Measurements from ENCODE around the gene BAIAP2L1. TPM values are rescaled to one million over a fixed set of nuclear protein-coding genes. Genes with fewer than 3 reads are reported as not detected.

BAIAP2L1 gene
- total and polyA plus RNA-seq, 9 of the 15 experiments (the other 6 are each of a cell fraction or from before 2014, with no cell fraction given) = 4.2 to 29.8 (median 15.5) TPM

DNA sequence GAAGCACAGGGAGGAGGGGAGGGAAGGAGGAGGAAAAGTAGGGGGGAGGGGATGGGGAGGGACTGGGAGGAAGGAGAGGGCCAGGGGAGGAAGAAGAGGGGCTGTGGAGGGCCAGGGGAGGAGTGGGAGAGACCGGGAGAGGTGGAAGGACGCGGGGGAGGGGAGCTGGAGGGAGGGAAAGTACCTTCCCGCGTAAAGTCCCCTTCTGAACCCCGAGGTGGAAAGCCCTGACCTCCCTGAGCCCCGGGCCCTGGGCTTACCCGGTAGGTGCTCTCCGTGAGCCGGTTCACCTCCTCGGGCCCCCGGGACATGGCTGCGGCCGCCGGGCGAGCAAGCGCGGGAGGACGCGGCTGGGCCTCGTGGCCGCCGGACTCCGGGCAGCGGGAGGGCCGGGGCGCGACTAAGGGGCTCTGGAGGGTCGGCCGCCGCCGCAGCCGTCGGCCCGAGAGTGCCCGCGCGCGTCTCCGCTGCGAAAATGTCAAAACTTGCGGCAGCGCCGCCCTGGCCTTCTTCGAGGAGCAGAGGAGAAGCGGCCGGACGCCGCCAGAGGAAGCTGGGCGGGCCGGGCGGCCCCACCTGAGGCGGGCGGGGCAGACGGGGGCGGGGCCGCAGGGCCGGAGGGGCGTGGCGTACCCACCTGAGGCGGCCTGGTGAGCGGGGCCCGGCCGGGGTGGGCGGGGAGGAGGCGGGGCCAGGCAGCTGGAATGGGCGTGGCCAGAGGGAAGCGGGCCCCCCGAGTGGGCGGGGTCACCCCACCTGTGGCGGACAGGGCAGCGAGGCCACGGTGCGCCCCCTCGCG, at the start of gene BAIAP2L1 (continued):
- TF ChIP-seq SRSF7 (optimal IDR thresholded peaks at IDR 0.05; ENCODE audit: low read depth, low read length) (no peak), RBM14 (IDR thresholded peaks at IDR 0.05; ENCODE audit: borderline replicate concordance, insufficient read depth, low read depth, low read length) (no peak), PHF8 (IDR thresholded peaks at IDR 0.05; ENCODE audit: borderline replicate concordance, low read length) (peak; percentile 58; the same call in 1 of the 2 replicates), HMG20A (CRISPR knock-in tag; conservative IDR thresholded peaks at IDR 0.05) (no peak), ILK (tag; IDR thresholded peaks at IDR 0.05; ENCODE audit: borderline replicate concordance, low read depth) (no peak), L3MBTL2 (IDR thresholded peaks at IDR 0.05) (peak; percentile 95), IFI16 (CRISPR knock-in tag; IDR thresholded peaks at IDR 0.05) (no peak), FOXJ3 (CRISPR knock-in tag; IDR thresholded peaks at IDR 0.05) (no peak)
- TF ChIP-seq, protein P1, sequence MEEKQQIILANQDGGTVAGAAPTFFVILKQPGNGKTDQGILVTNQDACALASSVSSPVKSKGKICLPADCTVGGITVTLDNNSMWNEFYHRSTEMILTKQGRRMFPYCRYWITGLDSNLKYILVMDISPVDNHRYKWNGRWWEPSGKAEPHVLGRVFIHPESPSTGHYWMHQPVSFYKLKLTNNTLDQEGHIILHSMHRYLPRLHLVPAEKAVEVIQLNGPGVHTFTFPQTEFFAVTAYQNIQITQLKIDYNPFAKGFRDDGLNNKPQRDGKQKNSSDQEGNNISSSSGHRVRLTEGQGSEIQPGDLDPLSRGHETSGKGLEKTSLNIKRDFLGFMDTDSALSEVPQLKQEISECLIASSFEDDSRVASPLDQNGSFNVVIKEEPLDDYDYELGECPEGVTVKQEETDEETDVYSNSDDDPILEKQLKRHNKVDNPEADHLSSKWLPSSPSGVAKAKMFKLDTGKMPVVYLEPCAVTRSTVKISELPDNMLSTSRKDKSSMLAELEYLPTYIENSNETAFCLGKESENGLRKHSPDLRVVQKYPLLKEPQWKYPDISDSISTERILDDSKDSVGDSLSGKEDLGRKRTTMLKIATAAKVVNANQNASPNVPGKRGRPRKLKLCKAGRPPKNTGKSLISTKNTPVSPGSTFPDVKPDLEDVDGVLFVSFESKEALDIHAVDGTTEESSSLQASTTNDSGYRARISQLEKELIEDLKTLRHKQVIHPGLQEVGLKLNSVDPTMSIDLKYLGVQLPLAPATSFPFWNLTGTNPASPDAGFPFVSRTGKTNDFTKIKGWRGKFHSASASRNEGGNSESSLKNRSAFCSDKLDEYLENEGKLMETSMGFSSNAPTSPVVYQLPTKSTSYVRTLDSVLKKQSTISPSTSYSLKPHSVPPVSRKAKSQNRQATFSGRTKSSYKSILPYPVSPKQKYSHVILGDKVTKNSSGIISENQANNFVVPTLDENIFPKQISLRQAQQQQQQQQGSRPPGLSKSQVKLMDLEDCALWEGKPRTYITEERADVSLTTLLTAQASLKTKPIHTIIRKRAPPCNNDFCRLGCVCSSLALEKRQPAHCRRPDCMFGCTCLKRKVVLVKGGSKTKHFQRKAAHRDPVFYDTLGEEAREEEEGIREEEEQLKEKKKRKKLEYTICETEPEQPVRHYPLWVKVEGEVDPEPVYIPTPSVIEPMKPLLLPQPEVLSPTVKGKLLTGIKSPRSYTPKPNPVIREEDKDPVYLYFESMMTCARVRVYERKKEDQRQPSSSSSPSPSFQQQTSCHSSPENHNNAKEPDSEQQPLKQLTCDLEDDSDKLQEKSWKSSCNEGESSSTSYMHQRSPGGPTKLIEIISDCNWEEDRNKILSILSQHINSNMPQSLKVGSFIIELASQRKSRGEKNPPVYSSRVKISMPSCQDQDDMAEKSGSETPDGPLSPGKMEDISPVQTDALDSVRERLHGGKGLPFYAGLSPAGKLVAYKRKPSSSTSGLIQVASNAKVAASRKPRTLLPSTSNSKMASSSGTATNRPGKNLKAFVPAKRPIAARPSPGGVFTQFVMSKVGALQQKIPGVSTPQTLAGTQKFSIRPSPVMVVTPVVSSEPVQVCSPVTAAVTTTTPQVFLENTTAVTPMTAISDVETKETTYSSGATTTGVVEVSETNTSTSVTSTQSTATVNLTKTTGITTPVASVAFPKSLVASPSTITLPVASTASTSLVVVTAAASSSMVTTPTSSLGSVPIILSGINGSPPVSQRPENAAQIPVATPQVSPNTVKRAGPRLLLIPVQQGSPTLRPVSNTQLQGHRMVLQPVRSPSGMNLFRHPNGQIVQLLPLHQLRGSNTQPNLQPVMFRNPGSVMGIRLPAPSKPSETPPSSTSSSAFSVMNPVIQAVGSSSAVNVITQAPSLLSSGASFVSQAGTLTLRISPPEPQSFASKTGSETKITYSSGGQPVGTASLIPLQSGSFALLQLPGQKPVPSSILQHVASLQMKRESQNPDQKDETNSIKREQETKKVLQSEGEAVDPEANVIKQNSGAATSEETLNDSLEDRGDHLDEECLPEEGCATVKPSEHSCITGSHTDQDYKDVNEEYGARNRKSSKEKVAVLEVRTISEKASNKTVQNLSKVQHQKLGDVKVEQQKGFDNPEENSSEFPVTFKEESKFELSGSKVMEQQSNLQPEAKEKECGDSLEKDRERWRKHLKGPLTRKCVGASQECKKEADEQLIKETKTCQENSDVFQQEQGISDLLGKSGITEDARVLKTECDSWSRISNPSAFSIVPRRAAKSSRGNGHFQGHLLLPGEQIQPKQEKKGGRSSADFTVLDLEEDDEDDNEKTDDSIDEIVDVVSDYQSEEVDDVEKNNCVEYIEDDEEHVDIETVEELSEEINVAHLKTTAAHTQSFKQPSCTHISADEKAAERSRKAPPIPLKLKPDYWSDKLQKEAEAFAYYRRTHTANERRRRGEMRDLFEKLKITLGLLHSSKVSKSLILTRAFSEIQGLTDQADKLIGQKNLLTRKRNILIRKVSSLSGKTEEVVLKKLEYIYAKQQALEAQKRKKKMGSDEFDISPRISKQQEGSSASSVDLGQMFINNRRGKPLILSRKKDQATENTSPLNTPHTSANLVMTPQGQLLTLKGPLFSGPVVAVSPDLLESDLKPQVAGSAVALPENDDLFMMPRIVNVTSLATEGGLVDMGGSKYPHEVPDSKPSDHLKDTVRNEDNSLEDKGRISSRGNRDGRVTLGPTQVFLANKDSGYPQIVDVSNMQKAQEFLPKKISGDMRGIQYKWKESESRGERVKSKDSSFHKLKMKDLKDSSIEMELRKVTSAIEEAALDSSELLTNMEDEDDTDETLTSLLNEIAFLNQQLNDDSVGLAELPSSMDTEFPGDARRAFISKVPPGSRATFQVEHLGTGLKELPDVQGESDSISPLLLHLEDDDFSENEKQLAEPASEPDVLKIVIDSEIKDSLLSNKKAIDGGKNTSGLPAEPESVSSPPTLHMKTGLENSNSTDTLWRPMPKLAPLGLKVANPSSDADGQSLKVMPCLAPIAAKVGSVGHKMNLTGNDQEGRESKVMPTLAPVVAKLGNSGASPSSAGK (IDR thresholded peaks at IDR 0.05) = peak; percentile 75
